Loucy (cell line): ENCODE measurements around the gene PTPRT.

Experiments used
- H2AFZ ChIP-seq: fragments of 200-600 bp; sonication (generic); 2 replicates; pipeline ENCODE4 v1.6.0; 2016; ENCODE audit warnings: antibody characterized with exemption, mild to moderate bottlenecking, low read length, moderate library complexity
- H3F3A ChIP-seq: fragments of 200-600 bp; 2 replicates; pipeline ENCODE4 v1.6.0; 2016; ENCODE audit warnings: antibody characterized with exemption, low read depth, mild to moderate bottlenecking
- H3K27me3 ChIP-seq: fragments of 200-600 bp; sonication (generic); 2 replicates; pipeline ENCODE4 v1.6.1; 2014; ENCODE audit warnings: low read length, mild to moderate bottlenecking; ENCODE audit not compliant: insufficient read depth, poor library complexity, severe bottlenecking
- H3K36me3 ChIP-seq: fragments of 200-600 bp; sonication (generic); 2 replicates; pipeline ENCODE4 v1.6.1; 2016; ENCODE audit warnings: low read length; ENCODE audit not compliant: insufficient read depth
- H3K4me1 ChIP-seq: fragments of 200-600 bp; sonication (generic); 2 replicates; pipeline ENCODE4 v1.5.1; 2014; ENCODE audit warnings: low read length, mild to moderate bottlenecking; ENCODE audit not compliant: insufficient read depth, poor library complexity, severe bottlenecking
- H3K4me2 ChIP-seq: fragments of 200-600 bp; sonication (generic); 2 replicates; pipeline ENCODE4 v1.6.0; 2014; ENCODE audit warnings: antibody characterized with exemption, low read length, low read depth, mild to moderate bottlenecking; ENCODE audit not compliant: poor library complexity, severe bottlenecking
- H3K4me3 ChIP-seq: fragments of 200-600 bp; sonication (generic); 2 replicates; pipeline ENCODE4 v1.5.1; 2014; ENCODE audit warnings: low read length, mild to moderate bottlenecking, mixed read lengths; ENCODE audit not compliant: poor library complexity, severe bottlenecking
- H3K79me2 ChIP-seq: fragments of 200-600 bp; sonication (generic); 2 replicates; pipeline ENCODE4 v1.6.1; 2014; ENCODE audit warnings: low read length; ENCODE audit not compliant: insufficient read depth
- H3K9ac ChIP-seq: fragments of 200-600 bp; sonication (generic); 2 replicates; pipeline ENCODE4 v1.6.0; 2014; ENCODE audit warnings: mild to moderate bottlenecking, low read depth, low read length, moderate library complexity; ENCODE audit not compliant: poor library complexity, severe bottlenecking
- H3K9me2 ChIP-seq: fragments of 200-600 bp; sonication (generic); replicated peaks from 2 replicates; pipeline ENCODE4 v1.6.1; 2016; ENCODE audit warnings: low read depth, low read length, mixed read lengths
- H3K9me3 ChIP-seq: fragments of 200-600 bp; sonication (generic); 2 replicates; pipeline ENCODE4 v1.6.1; 2014; ENCODE audit warnings: mild to moderate bottlenecking, antibody characterized with exemption, low read length, low read depth; ENCODE audit not compliant: insufficient read depth
- H4K20me1 ChIP-seq: fragments of 200-600 bp; sonication (generic); 2 replicates; pipeline ENCODE4 v1.6.0; 2014; ENCODE audit warnings: antibody characterized with exemption, low read length, mild to moderate bottlenecking; ENCODE audit not compliant: insufficient read depth, poor library complexity, severe bottlenecking
- EZH2phosphoT487 ChIP-seq: fragments of 200-600 bp; IDR thresholded peaks from 2 replicates; pipeline ENCODE4 v1.6.1; 2018; ENCODE audit warnings: antibody characterized with exemption, mild to moderate bottlenecking, moderate library complexity, borderline replicate concordance
- TF ChIP-seq, protein P1 (sequence below): fragments of 200-600 bp; sonication (generic); conservative IDR thresholded peaks from 2 replicates; pipeline ENCODE4 v1.5.1; 2014; ENCODE audit warnings: mild to moderate bottlenecking, antibody characterized with exemption, low read length

PTPRT gene

GRCh38 chr20:42173440-42173839 is 1016.3 kb downstream of the PTPRT start:
- H3K9ac ChIP-seq: no peak overlapping the region
- H3K4me2 ChIP-seq: no peak overlapping the region
- H4K20me1 ChIP-seq: no peaks in the 10 kb centered on the region
- no peaks in the 10 kb centered on the region for H3K27me3 ChIP-seq
- TF ChIP-seq, protein P1, sequence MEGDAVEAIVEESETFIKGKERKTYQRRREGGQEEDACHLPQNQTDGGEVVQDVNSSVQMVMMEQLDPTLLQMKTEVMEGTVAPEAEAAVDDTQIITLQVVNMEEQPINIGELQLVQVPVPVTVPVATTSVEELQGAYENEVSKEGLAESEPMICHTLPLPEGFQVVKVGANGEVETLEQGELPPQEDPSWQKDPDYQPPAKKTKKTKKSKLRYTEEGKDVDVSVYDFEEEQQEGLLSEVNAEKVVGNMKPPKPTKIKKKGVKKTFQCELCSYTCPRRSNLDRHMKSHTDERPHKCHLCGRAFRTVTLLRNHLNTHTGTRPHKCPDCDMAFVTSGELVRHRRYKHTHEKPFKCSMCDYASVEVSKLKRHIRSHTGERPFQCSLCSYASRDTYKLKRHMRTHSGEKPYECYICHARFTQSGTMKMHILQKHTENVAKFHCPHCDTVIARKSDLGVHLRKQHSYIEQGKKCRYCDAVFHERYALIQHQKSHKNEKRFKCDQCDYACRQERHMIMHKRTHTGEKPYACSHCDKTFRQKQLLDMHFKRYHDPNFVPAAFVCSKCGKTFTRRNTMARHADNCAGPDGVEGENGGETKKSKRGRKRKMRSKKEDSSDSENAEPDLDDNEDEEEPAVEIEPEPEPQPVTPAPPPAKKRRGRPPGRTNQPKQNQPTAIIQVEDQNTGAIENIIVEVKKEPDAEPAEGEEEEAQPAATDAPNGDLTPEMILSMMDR: no peak
- no peak for TF ChIP-seq EZH2phosphoT487
- no peak overlapping the region for H3K4me3 ChIP-seq
- H3K4me1 ChIP-seq: no peaks in the 10 kb centered on the region
- H3K36me3 ChIP-seq: no peaks in the 10 kb centered on the region
- no peaks in the 10 kb centered on the region for H3K9me3 ChIP-seq
- no peaks in the 10 kb centered on the region for H3K9me2 ChIP-seq
- no peak overlapping the region for H2AFZ ChIP-seq
- no peaks in the 10 kb centered on the region for H3K79me2 ChIP-seq
- no peaks in the 10 kb centered on the region for H3F3A ChIP-seq

- Histone ChIP-seq H3K36me3 (no peaks in the 10 kb centered on the region), H3K9ac (no peak overlapping the region), H4K20me1 (no peaks in the 10 kb centered on the region), H2AFZ (no peak overlapping the region), H3K27me3 (no peaks in the 10 kb centered on the region), H3K4me3 (no peak overlapping the region), H3K9me3 (no peaks in the 10 kb centered on the region), H3K4me1 (no peaks in the 10 kb centered on the region), H3K79me2 (no peaks in the 10 kb centered on the region), H3K9me2 (no peaks in the 10 kb centered on the region), H3K4me2 (no peak overlapping the region), H3F3A (no peaks in the 10 kb centered on the region)
- no peak for TF ChIP-seq EZH2phosphoT487
- TF ChIP-seq, protein P1: no peak
These were observed 1025.4 kb downstream of the PTPRT start for GRCh38 chr20:42164121-42164890.

- no peaks in the 10 kb centered on the region for H3K27me3 ChIP-seq
- no peak overlapping the region for H3K9ac ChIP-seq
- no peaks in the 10 kb centered on the region for H3K79me2 ChIP-seq
- no peaks in the 10 kb centered on the region for H3F3A ChIP-seq
- no peak overlapping the region for H3K4me2 ChIP-seq
- H3K36me3 ChIP-seq: no peaks in the 10 kb centered on the region
- no peaks in the 10 kb centered on the region for H3K9me2 ChIP-seq
- H3K4me1 ChIP-seq: no peaks in the 10 kb centered on the region
- H2AFZ ChIP-seq: no peak overlapping the region
- no peak overlapping the region for H3K4me3 ChIP-seq
- TF ChIP-seq EZH2phosphoT487: no peak
- no peaks in the 10 kb centered on the region for H3K9me3 ChIP-seq
- H4K20me1 ChIP-seq: no peaks in the 10 kb centered on the region
These were observed 1028.4 kb downstream of the PTPRT start for GRCh38 chr20:42161228-42161829.
